H54 (cell line): ENCODE data around the gene PMM1.
A peak's percentile ranks its signal among the peaks of the same experiment; 100 is the strongest.
"Not testable (repeated sequence)": the region's sequence is repeated elsewhere in the genome, so short reads cannot be mapped to it uniquely, and the experiment has no call there.

Source experiments
- DNase-seq: peaks from one replicate; pipeline ENCODE4 v3.0.0; 2011; ENCODE audit warnings: low spot score, mixed read lengths; ENCODE audit not compliant: insufficient read length
- FAIRE-seq: peaks from 3 replicates; lab custom pipeline; 2011; peaks lifted over from hg19 to GRCh38; lab: Jason Lieb, UNC
- POLR2A ChIP-seq: IDR thresholded peaks from 2 replicates; pipeline ENCODE4 v1.6.1; 2011; ENCODE audit warnings: low read depth, mild to moderate bottlenecking, low read length

PMM1 gene

GRCh38 chr22:41579997-41580355 is 9.7 kb downstream of the PMM1 start:
- no peak for TF ChIP-seq POLR2A
- FAIRE-seq (no peak), DNase-seq (no peak)

DNA sequence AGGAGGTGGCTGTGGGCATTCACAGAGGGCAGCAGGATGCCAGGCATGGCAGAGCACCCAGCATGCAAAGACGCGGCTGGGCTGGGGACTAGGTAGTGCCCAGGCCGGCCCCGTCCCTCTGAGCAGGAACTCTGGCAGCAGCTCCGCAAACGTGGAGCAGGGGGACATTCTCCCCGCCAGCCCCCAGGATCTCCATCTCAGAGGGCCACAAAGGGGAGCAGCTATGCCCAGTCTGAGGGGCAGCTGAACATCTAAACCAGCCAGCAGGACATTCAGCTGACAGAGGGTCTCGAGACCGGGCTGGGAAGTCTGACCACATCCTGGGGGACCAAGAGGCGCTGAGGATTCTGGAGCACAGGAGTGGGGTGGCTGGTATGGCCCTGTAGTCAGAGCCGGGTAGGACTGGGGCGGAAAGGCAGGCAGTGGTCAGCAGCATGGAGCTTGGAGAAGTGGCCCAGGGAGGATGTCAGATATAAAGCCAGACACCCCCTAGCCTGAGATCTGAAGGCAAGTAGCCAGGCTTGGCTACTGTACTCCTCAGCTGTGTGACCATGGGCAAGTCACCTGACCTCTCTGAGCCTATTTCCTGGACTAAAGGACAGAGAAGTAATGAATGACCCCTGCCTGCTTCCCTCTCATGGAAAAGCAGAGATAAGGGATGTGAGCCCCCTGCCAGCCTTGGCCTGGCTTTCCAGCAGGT is 10.2 kb downstream of the PMM1 start:
- no peak for TF ChIP-seq POLR2A
- no peak for DNase-seq
- no peak for FAIRE-seq

GRCh38 chr22:41578818-41579217 is 10.8 kb downstream of the PMM1 start:
- no peak for TF ChIP-seq POLR2A
- DNase-seq (no peak), FAIRE-seq (no peak)

DNA sequence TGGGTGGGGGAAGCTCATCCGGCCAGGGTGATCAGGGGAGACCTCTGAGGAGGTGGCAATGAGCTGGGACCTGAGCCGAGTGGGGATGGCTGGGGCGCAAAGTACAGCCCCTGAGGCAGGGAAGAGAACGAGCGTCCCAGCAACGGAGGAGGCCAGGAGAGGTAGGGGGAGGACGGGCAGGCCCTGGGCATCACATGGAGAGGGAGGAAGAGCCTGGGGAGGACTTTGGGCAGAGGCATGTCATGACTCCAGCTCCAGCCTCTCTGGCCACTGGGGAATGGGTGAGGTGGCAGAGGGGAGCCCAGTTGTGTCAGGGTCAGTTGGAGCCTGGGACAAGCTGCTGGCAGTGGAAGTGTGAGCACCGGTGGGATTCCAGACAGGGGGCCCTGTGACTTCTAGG is 11.5 kb downstream of the PMM1 start:
- DNase-seq (no peak), FAIRE-seq (no peak)
- no peak for TF ChIP-seq POLR2A

- no peak for TF ChIP-seq POLR2A
- no peak for FAIRE-seq
- no peak for DNase-seq
Observed at GRCh38 chr22:41576877-41577276, 12.8 kb downstream of the PMM1 start.

DNA sequence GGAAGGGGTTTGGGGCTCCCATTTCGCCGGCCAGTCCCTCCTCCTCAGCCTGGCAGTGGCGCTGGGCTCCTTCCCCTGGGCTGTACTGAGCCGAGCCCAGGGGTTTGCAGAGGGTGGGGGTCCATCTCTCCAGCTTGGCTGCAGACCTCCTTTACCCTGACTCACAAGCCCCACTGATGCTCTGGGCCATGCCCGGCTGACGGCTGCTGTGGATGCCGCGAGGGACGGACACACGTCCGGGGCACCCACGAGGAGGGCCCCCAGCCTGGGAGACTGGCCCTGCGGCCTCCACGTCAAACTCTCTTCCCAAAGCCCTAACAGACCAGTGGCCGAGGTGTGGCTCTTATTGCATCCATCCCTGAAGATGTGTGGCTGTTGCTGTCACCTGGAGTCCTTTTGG is 14.1 kb downstream of the PMM1 start:
- FAIRE-seq: no peak
- no peak for TF ChIP-seq POLR2A
- no peak for DNase-seq

- FAIRE-seq (no peak), DNase-seq (no peak)
- no peak for TF ChIP-seq POLR2A
Observed at GRCh38 chr22:41574847-41575381, 14.7 kb downstream of the PMM1 start.

DNA sequence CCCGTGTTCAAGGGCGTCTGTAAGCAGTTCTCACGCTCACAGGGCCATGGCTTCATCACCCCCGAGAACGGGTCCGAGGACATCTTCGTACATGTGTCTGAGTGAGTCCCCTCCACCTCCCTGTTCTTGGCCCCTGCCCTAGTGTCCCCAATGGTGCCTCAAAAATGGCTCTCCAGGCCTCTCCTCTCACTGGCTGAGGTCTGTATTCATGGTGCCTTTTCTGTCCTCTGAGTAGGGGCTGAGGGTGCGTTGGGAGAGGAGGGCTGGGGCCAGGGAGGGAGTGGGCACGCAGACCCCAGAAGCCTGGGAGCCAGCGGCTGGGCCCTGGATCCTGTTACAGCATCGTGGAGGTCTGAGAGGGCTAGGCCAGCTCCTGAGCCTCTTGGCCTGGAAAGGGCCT is 16.0 kb downstream of the PMM1 start:
- DNase-seq (no peak), FAIRE-seq (no peak)
- no peak for TF ChIP-seq POLR2A

GRCh38 chr22:41572305-41572704 is 17.3 kb downstream of the PMM1 start:
- FAIRE-seq, DNase-seq: not testable (repeated sequence)

DNA sequence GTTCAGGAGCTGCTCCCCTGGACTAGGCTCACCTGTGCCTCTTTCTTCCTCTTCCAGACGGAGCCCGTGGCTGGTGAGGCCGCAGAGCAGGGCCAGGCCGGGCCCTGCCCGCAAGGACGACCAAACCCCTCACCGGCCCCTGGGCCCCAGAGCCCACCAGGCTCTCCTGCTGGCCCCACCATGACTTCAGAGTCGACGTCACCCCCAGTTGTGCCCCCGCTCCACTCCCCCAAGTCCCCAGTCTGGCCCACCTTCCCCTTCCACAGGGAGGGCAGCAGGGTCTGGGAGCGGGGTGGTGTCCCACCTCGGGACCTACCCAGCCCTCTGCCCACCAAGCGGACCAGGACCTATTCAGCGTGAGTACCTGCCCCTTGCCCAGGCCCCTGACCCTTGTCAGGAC is 17.9 kb downstream of the PMM1 start:
- no peak for FAIRE-seq
- DNase-seq: no peak
- no peak for TF ChIP-seq POLR2A

GRCh38 chr22:41570221-41570620 is 19.4 kb downstream of the PMM1 start:
- no peak for FAIRE-seq
- DNase-seq: no peak
- no peak for TF ChIP-seq POLR2A

DNA sequence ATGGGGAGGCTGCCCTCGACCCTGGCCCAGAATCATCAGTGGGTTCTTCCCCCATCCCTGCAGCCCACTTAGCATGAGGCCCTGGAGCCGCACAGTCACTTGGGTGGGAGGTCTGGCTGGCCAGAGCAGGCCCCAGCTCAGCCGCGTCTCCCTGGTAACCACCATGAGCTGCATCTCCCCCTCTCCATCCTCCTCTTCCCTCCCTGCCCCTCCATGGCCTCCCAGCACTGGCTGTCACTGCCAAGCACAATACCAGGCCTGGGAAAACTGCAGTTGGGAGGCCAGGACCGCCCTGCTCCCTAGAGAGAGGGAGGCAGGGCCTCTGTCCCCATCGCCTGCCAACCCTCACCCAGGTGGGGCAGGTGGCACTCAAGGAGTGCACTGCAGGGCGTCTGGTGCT is 20.8 kb downstream of the PMM1 start:
- no peak for DNase-seq
- FAIRE-seq: no peak
- TF ChIP-seq POLR2A: no peak

GRCh38 chr22:41567512-41567768 is 22.2 kb downstream of the PMM1 start:
- DNase-seq (no peak), FAIRE-seq (no peak)
- TF ChIP-seq POLR2A: no peak

DNA sequence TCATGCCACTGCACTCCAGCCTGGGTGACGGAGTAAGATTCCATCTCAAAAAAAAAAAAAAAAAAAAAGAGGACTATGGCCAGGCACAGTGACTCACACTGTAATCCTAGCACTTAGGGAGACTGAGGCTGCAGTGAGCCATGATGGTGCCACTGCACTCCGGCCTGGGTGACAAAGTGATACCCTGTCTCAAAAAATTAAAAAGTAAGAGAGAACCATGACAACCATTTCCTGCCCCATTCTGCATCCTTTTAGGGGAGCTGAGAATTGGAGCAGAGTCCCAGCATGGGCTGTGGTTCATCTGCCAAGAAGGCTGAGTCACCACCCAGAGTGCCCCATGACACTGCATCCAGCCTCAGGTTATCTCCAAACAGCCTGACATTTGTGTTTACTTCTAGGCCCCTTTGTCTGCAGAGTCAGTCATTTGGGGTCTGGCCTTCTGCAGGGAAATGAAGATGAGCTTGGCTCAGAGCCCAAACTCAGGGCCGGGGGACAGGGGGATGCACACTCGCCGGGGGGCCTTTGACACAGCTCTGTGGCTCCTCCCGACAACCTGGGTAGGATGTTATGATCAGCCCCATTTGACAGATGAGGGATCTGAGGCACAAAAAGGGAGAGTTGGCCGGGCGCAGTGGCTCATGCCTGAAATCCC is 24.1 kb downstream of the PMM1 start:
- FAIRE-seq (peak; percentile 62), DNase-seq (peak; percentile 61)
- no peak for TF ChIP-seq POLR2A

DNA sequence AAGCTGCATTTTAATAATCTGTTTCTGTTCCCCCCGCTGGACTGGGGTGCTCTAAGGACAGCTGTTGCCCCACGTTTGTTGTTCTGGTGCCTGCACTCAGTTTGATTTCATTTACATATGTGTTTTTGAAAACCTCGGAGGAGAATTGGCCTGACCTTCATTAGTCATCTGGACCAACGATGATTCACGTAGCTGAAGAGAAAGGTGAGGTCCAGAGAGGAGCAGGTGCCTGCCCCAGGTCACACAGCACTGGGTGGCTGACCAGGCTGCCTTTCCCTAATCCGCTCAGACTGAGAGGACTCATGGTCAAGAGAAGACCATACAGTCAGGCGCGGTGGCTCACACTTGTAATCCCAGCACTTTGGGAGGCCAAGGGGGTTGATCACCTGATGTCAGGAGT is 25.1 kb downstream of the PMM1 start:
- no peak for TF ChIP-seq POLR2A
- DNase-seq: peak; percentile 22
- no peak for FAIRE-seq

- FAIRE-seq (no peak), DNase-seq (peak; percentile 52)
- no peak for TF ChIP-seq POLR2A
Observed at GRCh38 chr22:41563051-41563711, 26.5 kb downstream of the PMM1 start.
